GM18907 (cell line): Measurements from ENCODE around the gene ELL.

Experiments used
- ATAC-seq: cut with Tn5 transposase; IDR thresholded peaks from one replicate; pipeline ENCODE4 v1.9.1; 2021; ENCODE audit warnings: mild to moderate bottlenecking, moderate library complexity; ENCODE audit not compliant: unreplicated experiment

Gene ELL

DNA sequence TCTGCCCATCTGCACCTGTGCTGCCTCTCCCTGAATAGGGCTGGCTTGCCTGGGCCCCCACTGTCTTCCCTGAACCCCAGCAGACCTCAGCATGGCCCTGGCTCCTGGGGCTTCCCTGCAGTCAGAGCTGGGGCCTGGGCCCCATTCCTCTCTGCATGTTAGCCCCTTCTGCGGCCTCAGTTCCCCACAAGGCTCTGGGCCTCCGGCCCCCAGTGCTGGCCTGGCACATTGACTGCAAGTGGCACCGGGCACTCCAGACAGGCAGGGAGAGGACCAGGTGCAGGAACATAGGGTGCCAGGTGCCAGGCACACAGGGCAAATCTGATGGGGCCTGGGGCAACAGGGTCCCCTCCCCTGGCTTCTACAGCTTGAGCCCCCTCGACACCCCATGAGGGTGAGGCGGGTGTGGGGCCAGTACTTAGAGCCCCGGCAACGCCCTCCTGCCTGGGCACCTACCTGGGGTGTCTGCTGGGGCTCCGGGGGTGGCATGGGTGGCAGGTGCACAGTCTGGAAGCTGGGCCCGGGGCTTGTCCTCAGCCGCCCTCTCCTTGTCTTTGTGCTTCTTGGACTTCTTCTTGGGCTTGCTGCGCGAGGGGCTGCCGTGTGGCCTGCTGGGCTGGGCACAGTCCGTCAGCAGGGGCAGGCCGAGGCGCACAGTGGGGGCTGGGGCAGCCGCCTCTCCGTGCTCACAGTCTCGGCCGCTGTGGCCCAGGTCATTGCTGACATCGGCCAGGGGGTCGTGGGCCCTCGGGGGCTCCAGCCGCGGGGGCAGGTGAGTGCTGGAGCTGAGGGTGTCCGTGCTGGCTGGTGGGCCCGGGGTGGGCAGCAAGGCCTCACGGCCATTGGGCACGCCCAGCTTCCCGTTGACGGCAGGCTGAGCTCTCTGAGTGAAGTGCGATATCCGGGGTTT is 71.6 kb downstream of the ELL start:
- no peak for ATAC-seq

DNA sequence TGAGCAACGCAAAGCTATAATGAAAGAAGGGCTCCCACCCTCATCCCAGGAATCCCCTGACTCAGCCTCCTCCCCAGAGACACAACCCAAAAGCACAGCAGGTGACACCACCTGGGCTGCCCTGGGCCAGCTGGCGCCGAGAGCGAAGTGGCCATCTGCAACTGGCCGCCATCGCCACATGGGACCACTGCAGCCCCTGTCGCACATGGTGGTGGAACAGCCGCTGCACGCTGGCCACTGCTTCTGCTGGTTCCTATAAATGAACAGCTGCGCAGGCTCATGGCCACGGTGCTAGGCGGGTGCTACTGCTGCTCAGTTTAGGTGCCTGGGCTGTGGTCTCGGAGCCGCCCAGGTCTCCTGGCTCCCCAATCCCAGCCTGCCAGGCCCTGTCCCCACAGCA is 72.3 kb downstream of the ELL start:
- no peak for ATAC-seq

DNA sequence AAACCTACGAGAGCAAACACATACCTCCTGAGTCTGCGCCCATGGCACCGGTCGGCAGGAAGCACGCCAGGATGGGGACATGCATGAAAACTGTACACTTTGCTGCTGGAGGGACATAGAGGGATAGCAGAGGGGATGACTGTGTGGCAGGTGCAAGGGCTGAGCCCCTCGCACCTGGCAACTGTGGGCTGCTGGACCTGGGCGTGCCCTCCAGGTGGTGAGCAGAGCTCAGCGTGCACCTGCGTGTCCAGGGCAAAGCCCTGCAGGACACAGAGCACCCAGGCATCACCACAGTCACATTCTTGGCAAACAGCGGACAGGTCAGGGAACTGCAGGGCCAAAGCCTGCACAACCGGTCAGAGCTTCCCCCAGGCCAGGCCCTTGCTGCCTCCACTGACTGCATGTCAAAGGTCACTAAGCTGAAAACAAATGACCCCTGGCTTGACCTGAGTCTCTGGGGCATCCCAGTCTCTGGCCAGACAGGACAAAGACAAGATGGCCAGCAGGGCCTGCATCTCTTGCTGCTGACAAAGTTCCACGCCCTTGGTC is 75.0 kb downstream of the ELL start:
- ATAC-seq: no peak

DNA sequence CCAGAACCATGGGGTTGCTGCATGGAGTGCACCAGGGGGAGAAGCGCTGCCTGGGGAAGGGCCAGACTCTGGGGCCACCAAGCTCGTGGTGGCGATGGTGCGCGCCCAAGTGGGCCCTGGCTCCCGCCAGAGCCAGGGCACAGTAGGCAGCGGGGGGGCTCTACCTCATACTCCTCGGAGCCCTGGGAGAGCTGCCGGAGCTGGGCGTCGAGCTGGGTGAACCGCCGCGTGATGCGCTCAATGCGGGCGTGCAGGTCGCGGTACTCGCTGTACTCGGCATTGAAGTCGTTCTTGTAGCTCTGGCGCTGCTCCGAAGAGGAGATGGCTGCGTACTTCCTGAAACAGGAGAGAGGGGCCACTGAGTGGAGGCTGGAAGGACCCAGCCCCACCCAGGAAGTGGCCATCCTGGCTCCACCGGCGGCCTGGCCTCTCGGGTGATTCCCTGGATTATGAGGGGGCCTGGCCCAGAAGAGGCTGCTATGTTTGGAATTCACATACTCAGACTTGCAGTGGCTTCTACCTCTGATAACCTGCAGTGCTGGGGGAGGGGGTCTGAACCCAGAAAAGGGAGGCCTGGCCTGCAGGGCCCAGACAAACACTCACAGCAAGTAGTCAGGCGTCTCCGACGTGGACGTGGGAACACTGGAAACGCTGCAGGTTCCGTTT is 75.6 kb downstream of the ELL start:
- no peak for ATAC-seq

DNA sequence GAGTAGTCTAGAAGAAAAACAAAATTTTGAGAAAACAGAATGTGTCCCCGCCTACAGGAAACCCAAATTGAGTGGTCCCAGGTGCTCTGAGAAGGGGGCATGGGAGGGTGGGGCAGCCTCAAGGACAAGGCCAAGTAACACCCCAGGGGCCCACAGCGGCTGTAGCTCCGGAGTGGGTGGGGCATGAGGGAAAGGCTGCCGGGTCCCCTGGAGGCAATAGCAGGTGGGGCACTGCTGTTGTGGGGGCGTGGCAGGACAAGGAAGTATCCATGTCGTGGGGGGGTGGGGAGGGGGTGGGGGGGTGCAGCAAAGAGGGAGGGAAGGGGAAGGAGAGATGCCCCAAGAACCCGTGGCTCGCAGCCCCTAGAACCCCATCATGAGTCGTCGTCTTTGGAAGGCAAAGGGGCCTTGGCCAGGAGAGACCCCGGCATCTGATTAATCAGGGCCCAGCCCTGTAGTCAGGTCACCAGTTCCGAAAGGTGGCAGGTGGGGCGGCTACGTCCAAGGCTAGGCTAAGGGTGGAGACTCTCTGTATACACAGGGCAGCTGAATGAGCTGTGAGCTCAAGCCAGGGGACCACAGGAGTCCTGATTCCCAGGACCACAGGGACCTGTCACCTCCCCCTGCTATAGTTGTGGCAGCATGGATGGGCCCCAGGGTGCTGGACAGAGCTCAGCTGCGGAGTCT is 76.5 kb downstream of the ELL start:
- no peak for ATAC-seq

DNA sequence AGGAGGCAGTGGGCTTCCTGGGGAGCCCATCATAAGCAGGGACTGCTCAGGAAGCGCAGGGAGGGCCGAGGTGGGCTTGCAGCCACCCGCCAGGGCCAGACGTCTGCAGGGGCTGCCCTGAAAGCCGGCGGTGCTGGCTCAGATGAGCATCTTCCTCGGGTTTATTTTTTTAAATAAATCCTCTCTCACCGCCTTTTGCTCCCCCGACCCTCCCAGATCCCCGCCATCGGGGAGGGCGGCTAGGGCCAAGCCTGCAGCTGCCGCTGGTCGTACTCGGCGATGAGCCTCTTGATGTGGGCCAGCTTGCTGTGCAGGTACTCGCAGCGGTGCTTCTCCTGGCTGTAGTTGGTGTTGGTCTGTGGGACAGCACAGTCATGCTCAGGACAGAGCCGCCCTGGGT is 77.4 kb downstream of the ELL start:
- ATAC-seq: no peak

DNA sequence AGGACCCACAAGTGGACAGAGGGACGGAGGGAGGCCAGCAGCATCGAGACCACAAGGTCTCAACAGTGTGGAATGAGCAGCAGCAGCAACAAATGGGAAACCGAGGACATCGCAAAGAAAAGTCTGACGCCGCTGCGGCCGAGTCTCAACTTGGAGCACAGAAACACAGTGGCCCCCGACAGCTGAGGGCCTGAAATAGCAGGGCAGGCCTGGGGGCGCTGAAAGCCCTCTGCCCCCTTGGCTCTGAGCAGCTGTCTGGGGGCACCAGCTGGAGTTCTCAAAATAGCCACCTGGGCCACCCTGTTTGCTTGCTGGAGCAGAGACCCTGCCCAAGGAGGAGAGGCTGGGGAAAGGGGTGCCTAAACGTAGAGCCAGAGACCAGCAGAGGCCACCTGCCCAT is 78.0 kb downstream of the ELL start:
- no peak for ATAC-seq

DNA sequence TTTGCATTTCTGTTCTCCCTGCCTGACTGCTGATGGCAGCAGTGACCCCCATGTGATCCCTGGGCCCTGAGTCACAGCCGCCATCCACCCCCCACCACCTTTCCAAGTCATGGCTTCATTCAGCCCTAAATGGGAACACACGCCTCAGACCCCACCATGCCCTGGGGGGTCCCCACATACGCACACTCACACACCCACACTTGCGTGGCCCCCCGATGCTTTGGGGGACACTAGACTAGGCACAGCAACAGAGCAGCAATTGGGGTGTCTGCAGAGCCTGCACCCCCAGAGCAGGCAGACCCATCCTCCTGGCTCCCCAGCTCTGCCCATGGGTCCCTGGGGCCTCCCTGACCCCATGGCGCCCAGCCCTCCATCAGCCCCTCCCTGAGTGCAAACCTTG is 78.5 kb downstream of the ELL start:
- ATAC-seq: no peak

DNA sequence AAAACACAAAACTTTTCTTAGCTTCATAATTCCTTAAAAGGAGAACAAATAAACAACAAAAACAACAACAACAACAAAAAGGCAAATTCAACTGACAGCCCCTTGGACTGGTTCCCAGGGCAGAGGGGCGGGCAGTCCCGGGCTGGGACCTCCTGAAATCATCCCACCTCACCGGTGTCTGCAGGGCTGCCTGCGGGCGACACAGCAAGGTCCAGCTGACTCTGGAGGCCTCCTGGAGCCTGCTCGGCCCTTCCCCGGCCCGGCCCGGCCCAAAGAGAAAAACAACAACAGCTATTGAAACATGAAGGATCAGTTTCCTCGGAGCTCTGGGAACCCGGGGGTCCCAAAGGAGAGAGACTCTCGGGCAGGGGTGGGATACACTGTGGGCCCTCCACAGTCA is 78.9 kb downstream of the ELL start:
- no peak for ATAC-seq

DNA sequence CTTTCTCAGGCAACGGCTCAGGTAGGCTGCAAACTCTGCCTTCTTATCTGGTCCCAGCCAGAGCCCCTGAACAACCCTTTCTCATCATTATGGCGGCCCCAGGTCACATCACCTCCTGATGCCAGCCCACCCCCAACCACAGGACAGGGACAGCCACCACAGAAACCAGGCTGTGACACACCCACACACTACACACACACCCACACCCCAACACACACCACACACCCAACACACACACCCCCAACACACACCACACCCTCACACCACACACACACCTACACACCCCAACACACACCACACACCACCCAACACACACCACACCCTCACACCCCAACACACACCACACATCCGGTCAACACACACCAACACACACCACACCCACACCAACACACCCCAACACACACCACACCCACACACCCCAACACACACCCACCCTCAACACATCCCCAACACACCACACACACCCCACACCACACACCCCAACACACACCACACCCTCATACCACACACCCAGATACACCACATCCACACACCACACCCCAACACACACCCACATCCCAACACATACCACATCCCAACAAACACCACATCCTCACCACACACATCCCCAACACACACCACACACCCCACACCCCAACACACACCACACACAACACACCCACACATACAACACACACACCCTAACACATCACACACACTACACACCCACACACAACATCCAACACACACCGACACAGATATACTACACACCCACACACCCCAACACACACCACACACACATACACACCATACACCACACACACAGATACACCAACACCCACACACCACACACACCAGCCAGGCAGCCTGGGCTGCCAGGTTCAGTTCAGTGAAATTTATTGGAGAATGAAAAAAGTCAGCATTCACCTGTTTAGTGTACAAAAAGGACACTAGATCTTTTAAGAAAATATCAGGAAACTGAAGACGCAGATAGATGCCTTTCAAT is 79.8 kb downstream of the ELL start:
- no peak for ATAC-seq

DNA sequence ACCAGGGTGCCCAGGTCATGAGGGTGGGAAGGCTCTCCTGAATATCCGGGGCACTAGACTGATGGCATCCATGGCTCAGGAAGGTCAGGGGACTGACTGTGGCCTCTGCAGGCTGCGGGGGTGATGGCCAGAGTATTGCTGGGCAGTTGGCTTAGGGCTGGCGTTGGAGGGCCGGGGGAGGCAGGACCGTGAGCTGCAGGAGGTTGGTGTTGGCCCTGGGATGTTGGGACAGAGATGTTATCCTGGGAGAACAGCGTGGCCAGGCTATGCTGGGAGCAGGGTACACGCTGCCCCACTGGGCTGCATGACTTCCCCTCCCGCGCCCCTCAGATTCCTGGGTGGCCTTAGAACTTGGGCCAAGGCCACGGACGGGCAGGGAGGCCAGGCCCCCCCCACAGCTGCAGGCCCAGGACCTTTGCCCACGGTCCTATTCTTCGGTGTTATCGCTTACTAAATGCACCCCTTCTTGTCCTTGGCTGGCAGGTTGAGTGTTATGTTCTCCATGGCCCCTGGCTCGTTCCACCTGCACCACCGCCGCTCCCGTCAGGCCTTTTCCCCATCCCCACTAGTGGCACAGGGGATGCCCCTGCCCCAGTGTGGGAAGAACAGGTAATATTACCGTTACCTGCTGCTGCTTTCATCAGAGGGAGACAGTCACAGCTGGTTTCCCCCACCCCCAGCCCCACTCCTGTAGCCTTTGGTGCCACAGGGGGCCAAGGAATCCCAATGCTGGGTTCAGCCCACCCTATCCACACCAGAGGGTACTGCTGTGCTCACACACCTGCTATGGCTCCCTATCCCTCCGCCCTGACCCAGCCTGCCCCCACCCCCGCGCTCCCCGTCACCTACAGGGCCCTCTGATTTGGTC is 80.7 kb downstream of the ELL start:
- no peak for ATAC-seq

DNA sequence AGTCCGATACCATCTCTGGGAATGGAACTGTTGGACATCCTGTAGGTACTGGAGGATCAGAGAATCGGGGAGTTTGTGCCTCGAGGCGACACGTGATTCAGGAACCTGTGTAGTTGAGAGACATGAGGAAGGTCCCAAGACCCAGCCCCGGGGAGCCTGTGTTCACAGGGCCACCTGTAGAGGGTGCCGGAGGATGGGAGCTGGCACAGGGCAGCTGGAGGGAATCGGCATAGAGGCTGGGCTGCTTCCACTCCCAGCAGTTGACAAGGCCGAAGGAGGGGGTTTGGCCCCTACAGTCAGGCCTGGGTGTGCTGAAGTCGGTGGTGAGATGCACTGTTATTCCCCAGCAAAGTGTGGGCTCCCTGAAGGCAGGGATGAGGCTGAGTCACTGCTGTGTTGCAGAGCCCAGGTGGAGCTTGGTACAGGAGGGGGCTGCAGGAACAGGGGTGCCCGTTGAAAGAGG is 81.4 kb downstream of the ELL start:
- ATAC-seq: no peak

DNA sequence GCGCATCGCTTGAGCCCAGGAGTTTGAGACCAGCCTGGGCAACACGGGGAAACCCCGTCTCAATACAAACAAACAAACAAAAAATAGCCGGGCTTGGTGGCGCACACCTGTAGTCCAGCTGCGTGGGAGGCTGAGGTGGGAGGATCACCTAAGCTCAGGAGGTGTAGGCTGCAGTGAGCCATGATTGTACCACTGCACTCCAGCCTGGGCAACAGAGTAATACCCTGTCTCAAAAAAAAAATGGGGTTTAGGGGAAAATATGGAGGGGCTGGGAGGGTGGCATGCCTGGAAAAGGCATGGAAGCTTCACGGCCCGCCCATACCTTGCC is 82.0 kb downstream of the ELL start:
- no peak for ATAC-seq

DNA sequence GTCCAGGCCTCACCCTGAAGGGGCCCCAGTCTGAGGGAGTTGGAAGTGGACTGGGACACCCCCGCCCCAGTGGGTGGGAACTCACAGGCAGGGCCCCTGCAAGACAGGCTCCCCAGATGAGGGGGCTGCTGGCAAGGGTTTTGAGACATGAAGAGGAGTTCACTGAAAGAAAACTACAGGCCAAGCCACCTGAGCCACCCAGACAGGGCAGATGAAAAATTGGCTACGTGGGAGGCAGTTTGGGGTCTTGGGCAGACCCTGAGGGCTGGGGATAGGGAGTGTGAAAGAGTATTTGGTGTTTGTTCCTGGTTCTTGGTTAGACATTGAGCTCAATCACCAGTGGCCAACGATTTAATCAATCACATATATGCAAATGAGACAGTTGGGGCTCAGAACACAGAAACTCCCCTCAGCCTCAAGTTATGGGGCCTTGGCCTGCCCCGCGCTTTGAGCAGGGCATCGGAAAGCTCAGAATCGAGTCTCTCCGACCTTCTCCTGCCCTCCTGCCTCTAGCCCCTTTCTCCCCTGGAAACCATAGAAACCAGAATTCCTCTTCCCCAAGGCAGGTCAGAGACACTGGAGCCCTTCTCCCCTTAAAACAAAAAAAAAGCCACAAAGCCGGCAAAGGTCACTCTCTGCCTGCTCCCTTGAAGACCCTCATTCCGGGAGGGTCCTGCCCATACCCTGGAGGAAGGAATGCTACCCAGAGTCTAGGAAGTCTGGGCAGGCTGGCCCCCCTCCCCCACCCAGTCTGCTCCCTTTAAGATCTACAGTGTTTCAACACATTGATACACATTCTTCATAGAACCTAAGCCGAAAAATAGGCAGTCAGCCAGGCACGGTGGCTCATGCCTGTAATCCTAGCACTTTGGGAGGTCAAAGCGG is 82.6 kb downstream of the ELL start:
- ATAC-seq: no peak

DNA sequence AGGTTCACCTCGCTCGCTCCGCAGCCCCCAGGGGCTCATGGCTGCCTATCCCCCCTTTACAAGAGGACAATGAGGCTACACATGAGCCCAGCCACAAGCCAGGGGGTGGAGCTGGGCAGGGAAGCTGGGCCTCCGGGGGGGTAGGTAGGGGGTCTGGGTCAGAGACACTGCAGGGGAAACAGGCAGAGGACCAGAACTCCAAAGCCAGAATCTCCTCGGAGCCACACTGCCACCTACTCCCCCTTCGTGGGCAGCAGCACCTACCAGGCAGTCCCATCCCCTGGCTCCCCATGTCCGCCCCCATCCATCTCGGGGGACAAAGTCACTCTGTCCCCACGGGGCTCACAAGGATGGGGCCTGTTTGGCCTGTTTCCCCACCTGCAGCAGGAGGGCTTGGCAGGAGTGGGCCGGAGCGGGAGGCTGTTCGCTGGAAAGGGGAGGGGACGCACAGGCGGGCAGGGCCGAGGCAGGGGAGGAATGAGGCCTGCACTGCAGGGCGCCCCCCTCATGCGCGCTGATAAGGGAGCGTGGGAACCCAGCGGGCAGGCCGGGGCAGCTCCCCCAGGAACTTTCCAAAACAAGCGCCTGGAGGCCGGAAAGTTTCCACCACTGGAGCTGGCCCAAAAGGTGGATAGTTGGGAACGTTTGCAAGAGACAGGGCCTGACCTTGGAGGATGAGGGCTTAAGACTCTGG is 83.4 kb downstream of the ELL start:
- no peak for ATAC-seq

DNA sequence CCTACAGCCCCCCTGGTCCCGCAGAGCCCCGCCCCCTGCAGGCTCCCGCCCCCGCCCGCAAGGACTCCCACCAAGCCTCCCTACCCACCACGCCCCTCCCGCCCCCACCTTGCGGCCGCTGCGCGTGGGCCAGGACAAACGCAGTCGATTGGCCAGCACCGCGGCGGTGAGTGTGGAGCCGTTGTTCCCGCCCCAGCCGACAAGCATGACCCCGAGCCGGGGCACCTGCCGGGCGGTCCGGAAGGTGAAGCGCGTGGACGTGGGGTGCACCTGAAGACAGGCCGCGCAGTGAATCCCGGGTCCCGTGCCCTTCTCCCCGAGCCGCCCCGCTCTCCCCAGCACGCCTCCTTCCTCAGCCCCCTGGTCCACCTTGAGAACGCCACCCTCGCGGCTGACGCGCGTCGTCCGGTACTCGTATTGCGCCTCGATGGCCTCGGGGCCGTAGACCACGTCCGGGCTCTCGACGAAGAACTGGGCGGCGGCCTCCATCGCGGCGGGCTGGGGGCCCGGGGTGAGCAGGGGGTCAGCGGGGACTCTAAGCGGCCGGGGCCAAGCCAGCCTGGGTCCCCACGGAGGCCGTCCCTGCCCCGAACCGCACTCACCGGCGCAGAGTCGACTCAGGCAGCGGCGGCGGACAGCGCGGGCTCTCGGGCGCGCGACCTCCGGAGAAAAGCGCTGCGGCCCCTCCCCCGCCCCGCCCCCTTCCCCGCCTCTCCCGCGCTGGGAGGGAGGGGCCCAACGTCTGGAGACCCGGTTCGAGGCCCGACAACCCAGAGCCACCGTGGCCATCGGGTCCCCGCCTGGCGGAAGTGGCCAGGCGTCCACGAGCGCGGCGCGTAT is 84.2 kb downstream of the ELL start, which contains the start of gene ISYNA1:
Gene ISYNA1, minus strand, starts transcription at position 643 of the 840 bp plus-strand sequence. Its CDS starts 154 bp downstream, at position 489.
- no peak for ATAC-seq
